Spleen (tissue), 13 donors: ENCODE measurements around the gene CLIP2. TPM values are rescaled to one million over a fixed set of nuclear protein-coding genes. Genes with fewer than 3 reads are reported as not detected.

Experiments used
- DNase-seq: peaks from one replicate; pipeline ENCODE4 v3.0.0-alpha.2; 2020
- H3K27ac ChIP-seq, 8 donors: fragments of 200-600 bp; sonication (generic) in 7 of 8; 1 replicate in 4 of 8; 2 replicates in 4 of 8; pipeline versions ENCODE4 v1.5.0 to v1.8.0; 2016 to 2021; ENCODE audit warnings: inconsistent platforms in 4 of 8, mild to moderate bottlenecking in 4 of 8, moderate library complexity in 1 of 8
- H3K27me3 ChIP-seq, 7 donors: fragments of 200-600 bp; sonication (generic) in 6 of 7; replicated peaks in 1 of 7; 1 replicate in 4 of 7; 2 replicates in 3 of 7; pipeline versions ENCODE4 v1.5.0 to v1.8.0; 2016 to 2021; ENCODE audit warnings: inconsistent platforms in 3 of 7, mild to moderate bottlenecking in 1 of 7
- H3K36me3 ChIP-seq, 6 donors: fragments of 200-600 bp; sonication (generic) in 5 of 6; 1 replicate in 4 of 6; 2 replicates in 2 of 6; pipeline versions ENCODE4 v1.5.0 to v1.8.0; 2016 to 2021; ENCODE audit warnings: inconsistent platforms in 2 of 6
- H3K4me1 ChIP-seq, 6 donors: fragments of 200-600 bp; sonication (generic) in 5 of 6; 1 replicate in 3 of 6; 2 replicates in 3 of 6; pipeline versions ENCODE4 v1.5.0 to v1.8.0; 2016 to 2021; ENCODE audit warnings: inconsistent platforms in 3 of 6
- H3K4me3 ChIP-seq, 8 donors: fragments of 200-600 bp; sonication (generic) in 7 of 8; 1 replicate in 4 of 8; 2 replicates in 4 of 8; pipeline versions ENCODE4 v1.5.0 to v1.8.0; 2016 to 2021; ENCODE audit warnings: inconsistent platforms in 4 of 8, mild to moderate bottlenecking in 4 of 8, moderate library complexity in 2 of 8
- H3K9me3 ChIP-seq, 8 donors: fragments of 200-600 bp; sonication (generic) in 7 of 8; 1 replicate in 4 of 8; 2 replicates in 4 of 8; pipeline versions ENCODE4 v1.5.0 to v1.8.0; 2016 to 2021; ENCODE audit warnings: inconsistent platforms in 4 of 8
- POLR2A ChIP-seq, 3 donors: fragments of 450-650 bp; IDR thresholded peaks; one replicate each; pipeline ENCODE4 v1.5.1; 2017; ENCODE audit warnings: antibody characterized with exemption in 3 of 3, mild to moderate bottlenecking in 1 of 3
- POLR2AphosphoS5 ChIP-seq, 3 donors: sonication (generic); formaldehyde crosslinking; IDR thresholded peaks; one replicate each; pipeline ENCODE4 v1.5.1; 2017; ENCODE audit warnings: antibody characterized with exemption in 3 of 3
- WGBS, 5 donors: extraction: QIAGEN DNeasy Blood & Tissue Kit in 3 of 5; methylation state at CpG; one replicate each; pipeline versions ENCODE4 v1.1.5 to v1.1.7; 2013 to 2018; 5-methylcytosine and 5-hydroxymethylcytosine counted together
- intact Hi-C: fragments of 100-400 bp; cut with DNase I; formaldehyde crosslinking; loops from one replicate; pipeline ENCODE4 v1.15.0; 2023; ENCODE audit warnings: low total_unique reads
- long read RNA-seq, 2 donors: transcript quantifications; one replicate each; lab custom pipeline, GENCODE V29; 2026
- polyA plus RNA-seq, 3 donors: library from polyadenylated mRNA; stranded (reverse); fragments of 200-250 nt; gene quantifications; one replicate each; pipeline ENCODE4 v1.2.1, GENCODE V29; 2013
- total RNA-seq, 7 donors: library from RNA; depleted of rRNA in 3 of 7; stranded (reverse); fragments of >200 nt in 3 of 7; fragmentation: NEBNext Ultra II Directional in 4 of 7; extraction: Animal tissue kit (Norgen Biotek cat#: 25700) in 4 of 7; gene quantifications; one replicate each; pipeline versions ENCODE4 v1.1.0 to v1.2.1, GENCODE V29; 2016 to 2021
- TF ChIP-seq, protein P1 (sequence below), 11 experiments: fragments of 200-600 bp in 7 of 11; fragments of 450-650 bp in 4 of 11; sonication (generic) in 4 of 11; IDR thresholded peaks in 8 of 11; conservative IDR thresholded peaks in 3 of 11; 1 replicate in 7 of 11; 2 replicates in 4 of 11; pipeline versions ENCODE4 v1.4.0 to v1.8.0; 2016 to 2021; ENCODE audit warnings: antibody characterized with exemption in 11 of 11, inconsistent platforms in 4 of 11, mild to moderate bottlenecking in 1 of 11
- donor health status: healthy with polysubstance abuse.
- donor health status: DM: no; HTN: no; CAD: no; lungs with moderate emphysema.
- donor health status: DM: no; HTN: no; CAD: no.
- donor health status: Bipolar disorder and iron deficiency.
- donor health status: healthy.
- donor health status: DM: no; HTN: no; CAD: no.
- donor health status: DM: yes; HTN: yes; CAD: no.

Gene CLIP2
- total RNA-seq (10 to 100 TPM; 15.7 to 18.6 (median 17.4) TPM), polyA plus RNA-seq (1 to 10 TPM; 2.7 to 9.7 (median 2.7) TPM)
- long read RNA-seq, donor 1, partial matches to known transcripts: 9 of 9 reads
- long read RNA-seq, donor 1, other reads (novel, unspliced or antisense): 0 of 9 reads
- long read RNA-seq, donor 2, full-length matches to known transcripts: 2 of 2 reads
- long read RNA-seq, donor 2, partial matches to known transcripts: 0 of 2 reads
- long read RNA-seq, donor 2, other reads (novel, unspliced or antisense): 0 of 2 reads

DNA sequence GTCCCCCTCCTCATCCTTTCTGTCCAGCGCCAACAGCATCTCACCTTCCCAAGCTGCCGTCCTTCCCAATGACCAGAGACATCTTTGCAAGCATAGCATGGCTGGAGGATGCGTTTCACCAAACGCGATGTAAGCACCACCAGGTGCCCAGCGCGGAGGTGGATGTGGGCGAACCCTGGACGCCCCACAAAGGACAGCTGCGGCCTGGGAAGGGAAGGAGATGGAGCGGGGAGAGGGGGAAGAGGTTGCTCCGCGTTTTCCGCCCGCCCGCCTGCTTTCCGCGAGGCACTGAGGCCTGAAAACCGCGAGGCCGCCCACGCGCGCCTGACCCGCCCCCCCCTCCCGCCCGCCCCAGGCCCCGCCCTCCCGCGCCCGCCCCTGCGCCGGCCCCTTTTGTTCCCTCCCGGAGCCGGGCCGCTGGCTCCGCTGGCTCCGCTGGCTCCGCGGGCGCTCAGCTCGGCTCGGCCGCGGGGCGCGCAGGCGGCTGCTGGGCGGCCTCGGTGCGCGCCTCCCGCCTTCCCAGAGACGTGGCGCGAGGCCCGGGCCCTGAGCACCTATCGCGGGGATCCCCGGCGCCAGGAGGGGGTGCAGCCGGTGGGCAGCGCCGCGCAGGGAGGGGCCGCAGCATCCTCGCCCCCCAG is at the start of gene CLIP2:
Gene CLIP2 (plus strand): TSS at position 390 of the 641 bp plus-strand sequence. CDS start 28,140 bp downstream, outside the sequence.
- Histone ChIP-seq H3K27ac (peak within 1 kb of the TSS in 7 of 8 donors; percentile 72 to 87 (median 80)), H3K9me3 (no peaks in the 10 kb centered on the region), H3K27me3 (peaks cover 0 to 14% (median 0%) of the 10 kb centered on the region in 7 donors), H3K36me3 (no peaks in the 10 kb centered on the region), H3K4me3 (peak within 1 kb of the TSS; percentile 59 to 95 (median 74)), H3K4me1 (peaks cover 18 to 74% (median 52%) of the 10 kb centered on the region in 6 donors)
- intact Hi-C loops: loop anchor here (10.0 kb wide), 1 partner anchor 84 kb away; no protein-coding TSS in a partner anchor
- peak in 1 of 3 donors; percentile 52 for TF ChIP-seq POLR2AphosphoS5 (IDR thresholded peaks at IDR 0.05)
- TF ChIP-seq, protein P1, sequence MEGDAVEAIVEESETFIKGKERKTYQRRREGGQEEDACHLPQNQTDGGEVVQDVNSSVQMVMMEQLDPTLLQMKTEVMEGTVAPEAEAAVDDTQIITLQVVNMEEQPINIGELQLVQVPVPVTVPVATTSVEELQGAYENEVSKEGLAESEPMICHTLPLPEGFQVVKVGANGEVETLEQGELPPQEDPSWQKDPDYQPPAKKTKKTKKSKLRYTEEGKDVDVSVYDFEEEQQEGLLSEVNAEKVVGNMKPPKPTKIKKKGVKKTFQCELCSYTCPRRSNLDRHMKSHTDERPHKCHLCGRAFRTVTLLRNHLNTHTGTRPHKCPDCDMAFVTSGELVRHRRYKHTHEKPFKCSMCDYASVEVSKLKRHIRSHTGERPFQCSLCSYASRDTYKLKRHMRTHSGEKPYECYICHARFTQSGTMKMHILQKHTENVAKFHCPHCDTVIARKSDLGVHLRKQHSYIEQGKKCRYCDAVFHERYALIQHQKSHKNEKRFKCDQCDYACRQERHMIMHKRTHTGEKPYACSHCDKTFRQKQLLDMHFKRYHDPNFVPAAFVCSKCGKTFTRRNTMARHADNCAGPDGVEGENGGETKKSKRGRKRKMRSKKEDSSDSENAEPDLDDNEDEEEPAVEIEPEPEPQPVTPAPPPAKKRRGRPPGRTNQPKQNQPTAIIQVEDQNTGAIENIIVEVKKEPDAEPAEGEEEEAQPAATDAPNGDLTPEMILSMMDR (IDR thresholded peaks at IDR 0.05 in 8 of 11, conservative IDR thresholded peaks at IDR 0.05 in 3 of 11): no peak
- DNase-seq: peak; percentile 92
- WGBS, 5 donors: 1 to 3% (median 1%) methylated on average over 8 to 67 of the region's 67 CpGs

DNA sequence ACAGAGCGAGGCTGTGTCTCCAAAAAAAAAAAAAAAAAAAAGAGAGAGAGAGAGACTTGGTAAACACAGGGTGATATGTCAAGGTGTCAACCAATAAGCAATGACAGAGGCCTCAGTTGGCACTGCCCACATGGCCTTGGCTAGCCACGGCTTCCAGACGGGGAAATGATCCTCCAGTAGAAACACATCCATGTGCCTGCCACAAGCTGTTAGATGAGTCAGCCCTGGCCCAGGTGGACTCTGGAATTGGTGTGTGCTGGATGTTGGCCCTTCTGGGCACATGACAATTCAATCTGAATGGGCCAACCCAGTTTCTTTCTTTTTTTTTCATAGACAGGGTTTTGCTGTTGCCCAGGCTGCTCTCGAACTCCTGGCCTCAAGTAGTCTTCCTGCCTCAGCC is 48.7 kb upstream of the CLIP2 start:
- Histone ChIP-seq H3K4me1 (peaks cover 4 to 44% (median 26%) of the 10 kb centered on the region in 6 donors), H3K9me3 (no peaks in the 10 kb centered on the region), H3K4me3 (no peak overlapping the region), H3K36me3 (peaks cover 0 to 100% (median 89%) of the 10 kb centered on the region in 6 donors), H3K27ac (no peak overlapping the region), H3K27me3 (no peaks in the 10 kb centered on the region)
- 91 to 100% (median 96%) methylated on average over 4 of the region's 4 CpGs for WGBS, 5 donors
- TF ChIP-seq, protein P1 (IDR thresholded peaks at IDR 0.05 in 8 of 11, conservative IDR thresholded peaks at IDR 0.05 in 3 of 11): no peak
- no peak for TF ChIP-seq POLR2AphosphoS5 (IDR thresholded peaks at IDR 0.05)
- DNase-seq: no peak
- intact Hi-C loops: no loop called here

DNA sequence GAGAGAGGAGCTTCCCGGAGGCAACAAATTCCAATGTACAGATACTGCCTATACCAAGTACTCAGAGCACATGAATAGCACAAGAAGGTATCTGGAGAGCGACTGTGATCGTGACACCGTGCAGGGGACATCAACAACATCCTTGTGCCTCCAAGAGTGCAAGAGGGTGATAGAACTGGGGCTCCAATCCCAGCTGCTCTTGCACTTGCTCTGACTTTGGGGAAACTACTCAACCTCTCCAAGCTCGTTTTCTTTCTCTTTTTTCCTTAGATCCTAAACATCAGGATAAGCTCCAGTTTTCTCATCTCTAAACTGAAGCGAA is 47.1 kb upstream of the CLIP2 start:
- Histone ChIP-seq H3K27me3 (no peaks in the 10 kb centered on the region), H3K27ac (peak overlapping the region in 3 of 8 donors; percentile 41 to 70 (median 61)), H3K4me3 (peak overlapping the region in 1 of 8 donors; percentile 26), H3K9me3 (no peaks in the 10 kb centered on the region), H3K4me1 (peaks cover 4 to 35% (median 23%) of the 10 kb centered on the region in 6 donors), H3K36me3 (peaks cover 0 to 100% (median 85%) of the 10 kb centered on the region in 6 donors)
- TF ChIP-seq POLR2AphosphoS5 (IDR thresholded peaks at IDR 0.05) (no peak), POLR2A (IDR thresholded peaks at IDR 0.05) (no peak)
- TF ChIP-seq, protein P1 (IDR thresholded peaks at IDR 0.05 in 8 of 11, conservative IDR thresholded peaks at IDR 0.05 in 3 of 11): no peak
- DNase-seq: no peak
- 74 to 89% (median 78%) methylated on average over 6 of the region's 6 CpGs for WGBS, 5 donors
- intact Hi-C loops: no loop called here

DNA sequence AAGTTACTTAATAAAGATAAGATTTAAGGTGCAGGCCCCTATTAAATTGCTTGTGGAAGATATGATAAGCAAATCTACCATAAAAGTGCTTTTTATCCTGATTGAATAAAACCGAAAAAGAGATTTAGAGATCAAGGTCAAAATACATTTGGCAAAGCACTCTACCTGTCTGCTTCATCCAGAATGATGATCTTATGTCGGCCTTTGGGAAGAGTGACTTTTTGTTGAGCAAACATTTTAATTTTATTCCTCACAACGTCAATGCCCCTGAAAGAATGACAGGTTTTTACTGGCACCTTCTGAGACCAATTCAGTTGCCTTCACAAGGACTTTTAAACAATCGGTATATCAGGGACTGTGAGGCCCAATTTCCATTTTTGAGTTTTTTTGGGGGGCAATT is 42.7 kb upstream of the CLIP2 start:
- 78 to 91% (median 90%) methylated on average over 4 of the region's 4 CpGs for WGBS, 5 donors
- Histone ChIP-seq H3K4me1 (peaks cover 3 to 24% (median 17%) of the 10 kb centered on the region in 6 donors), H3K36me3 (peaks cover 0 to 100% (median 79%) of the 10 kb centered on the region in 6 donors), H3K9me3 (no peaks in the 10 kb centered on the region), H3K27me3 (no peaks in the 10 kb centered on the region), H3K27ac (no peak overlapping the region), H3K4me3 (no peak overlapping the region)
- TF ChIP-seq POLR2AphosphoS5 (IDR thresholded peaks at IDR 0.05): no peak
- TF ChIP-seq, protein P1 (IDR thresholded peaks at IDR 0.05 in 8 of 11, conservative IDR thresholded peaks at IDR 0.05 in 3 of 11): no peak
- no peak for TF ChIP-seq POLR2A (IDR thresholded peaks at IDR 0.05)
- DNase-seq: no peak
- intact Hi-C loops: no loop called here
